ENCODE results near the gene FAM169A. TPM values are rescaled to one million over a fixed set of nuclear protein-coding genes. Genes with fewer than 3 reads are reported as not detected.

The FAM169A gene
- total and polyA plus RNA-seq, 7 experiments from 2014 or later: 2.3 to 22.4 (median 14.2) TPM

DNA sequence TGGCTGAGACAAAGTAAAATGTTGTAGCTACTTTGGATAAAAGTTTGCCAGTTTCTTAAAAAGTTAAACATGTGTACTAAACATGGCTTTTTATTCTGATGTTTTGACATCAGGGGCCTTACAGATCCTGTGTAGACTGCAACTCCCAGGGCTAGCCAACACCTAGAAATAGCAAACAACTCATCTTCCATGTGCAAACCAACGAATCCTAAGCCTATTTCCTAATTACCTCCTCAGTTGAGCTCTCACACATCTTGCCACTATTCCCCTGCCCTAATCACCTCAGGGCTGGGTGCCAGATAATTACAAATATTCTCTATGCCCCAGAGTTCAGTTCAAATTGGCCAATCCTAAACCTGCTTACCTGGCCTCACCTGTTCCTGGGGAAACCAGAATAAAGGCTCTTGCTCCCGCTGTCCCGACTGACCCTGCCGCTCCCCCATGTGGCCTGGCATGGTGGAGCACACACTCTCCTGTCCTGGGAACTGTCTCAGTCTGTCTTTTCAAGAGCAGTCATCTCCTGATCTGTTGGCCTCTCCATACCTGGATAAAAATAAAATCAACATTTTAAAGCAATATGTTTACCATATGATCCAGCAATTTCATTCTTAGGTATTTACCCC is 37.1 kb upstream of the FAM169A start:
- no peak overlapping the region for H3K4me3 Mint-ChIP-seq
- H3K27me3 Mint-ChIP-seq: no peaks in the 10 kb centered on the region
- no peaks in the 10 kb centered on the region for H3K36me3 Mint-ChIP-seq
- Histone ChIP-seq H3K9me3 (ENCODE audit: control insufficient read depth in 2 of 3, low read length in 3 of 3) (no peaks in the 10 kb centered on the region), H3K27me3 (ENCODE audit: control insufficient read depth in 2 of 2, insufficient read depth in 2 of 2, low read length in 2 of 2) (no peaks in the 10 kb centered on the region), H3K4me1 (ENCODE audit: control insufficient read depth in 2 of 2, insufficient read depth in 2 of 2, low read length in 2 of 2) (no peaks in the 10 kb centered on the region), H3K36me3 (ENCODE audit: control insufficient read depth in 2 of 3, insufficient read depth in 3 of 3, low read length in 3 of 3) (no peaks in the 10 kb centered on the region), H3K4me3 (ENCODE audit: low read length) (no peak overlapping the region), H3K27ac (ENCODE audit: low read depth, low read length) (no peak overlapping the region)
- DNase-seq (peak in 6 of 9 donors; percentile 3 to 21 (median 10)), ATAC-seq (peak; percentile 75)
- H3K4me1 Mint-ChIP-seq: peaks cover 0 to 6% (median 0%) of the 10 kb centered on the region in 7 donors
- ChIA-PET CTCF (interaction anchor here (0.5 kb wide), 1 partner anchor 497 kb away, joined by 3 read pairs; no protein-coding TSS in a partner anchor), POLR2A (no interaction called here)
- H3K27ac Mint-ChIP-seq: no peak overlapping the region
- intact Hi-C loops (cut with micrococcal nuclease): loop anchor here in 1 of 2 donors (1.0 to 5.0 kb wide), 2 partner anchors 137 to 231 kb away; no protein-coding TSS in a partner anchor
- H3K9me3 Mint-ChIP-seq: peaks cover 0 to 4% (median 0%) of the 10 kb centered on the region in 11 donors

DNA sequence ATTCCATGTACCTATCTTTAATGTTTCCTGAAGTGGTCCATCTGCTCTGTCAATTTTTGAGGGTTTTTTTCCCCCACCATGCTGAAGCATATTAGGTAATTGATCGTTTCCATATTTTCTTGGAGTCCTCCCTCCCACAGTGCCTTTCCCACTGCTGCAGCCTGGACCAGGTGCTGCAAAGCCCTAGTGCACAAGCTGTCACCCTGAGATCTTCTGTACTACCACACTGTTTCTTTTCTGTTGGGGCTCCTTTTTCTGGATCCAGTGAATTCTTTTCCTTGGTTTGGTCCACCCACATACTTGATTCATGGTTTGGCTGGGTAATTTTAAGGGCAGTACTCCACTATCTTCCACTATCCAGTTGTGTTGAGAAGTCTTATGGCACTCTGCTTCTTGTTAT is 30.9 kb upstream of the FAM169A start:
- H3K27ac Mint-ChIP-seq: no peak overlapping the region
- ChIA-PET CTCF (no interaction called here), POLR2A (interaction anchor here (0.6 kb wide), 2 partner anchors 197 to 1571 kb away, joined by 3 to 4 read pairs; no protein-coding TSS in a partner anchor)
- Histone ChIP-seq H3K36me3 (ENCODE audit: control insufficient read depth in 2 of 3, insufficient read depth in 3 of 3, low read length in 3 of 3) (no peaks in the 10 kb centered on the region), H3K4me1 (ENCODE audit: control insufficient read depth in 2 of 2, insufficient read depth in 2 of 2, low read length in 2 of 2) (no peaks in the 10 kb centered on the region), H3K9me3 (ENCODE audit: control insufficient read depth in 2 of 3, low read length in 3 of 3) (no peaks in the 10 kb centered on the region), H3K27me3 (ENCODE audit: control insufficient read depth in 2 of 2, insufficient read depth in 2 of 2, low read length in 2 of 2) (no peaks in the 10 kb centered on the region), H3K4me3 (ENCODE audit: low read length) (no peak overlapping the region), H3K27ac (ENCODE audit: low read depth, low read length) (no peak overlapping the region)
- no peak overlapping the region for H3K4me3 Mint-ChIP-seq
- no peaks in the 10 kb centered on the region for H3K4me1 Mint-ChIP-seq
- H3K9me3 Mint-ChIP-seq: peaks cover 0 to 12% (median 5%) of the 10 kb centered on the region in 11 donors
- ATAC-seq (no peak), DNase-seq (no peak)
- peaks cover 0 to 14% (median 11%) of the 10 kb centered on the region in 5 donors for H3K27me3 Mint-ChIP-seq
- intact Hi-C loops (cut with micrococcal nuclease): no loop called here
- H3K36me3 Mint-ChIP-seq: peaks cover 0 to 4% (median 0%) of the 10 kb centered on the region in 5 donors

DNA sequence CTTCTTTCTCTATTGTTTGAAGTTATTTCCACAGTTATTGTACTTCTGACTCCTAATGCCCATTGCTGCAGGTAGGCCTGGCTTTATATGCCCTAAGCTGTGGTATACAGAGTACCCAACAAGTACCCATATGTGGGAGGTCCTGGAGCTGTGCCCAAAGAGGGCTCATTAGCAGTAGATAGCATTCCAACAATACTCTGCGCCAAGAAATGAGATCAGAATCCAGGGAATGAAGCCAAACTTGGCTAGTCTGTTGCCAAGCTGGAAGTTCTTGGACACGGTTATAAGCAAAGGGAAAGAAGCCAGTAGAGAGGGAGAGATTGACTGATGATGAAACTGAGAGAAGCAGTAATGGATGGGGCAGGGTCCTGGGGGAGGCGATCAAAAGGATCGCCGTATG is 29.7 kb upstream of the FAM169A start:
- H3K9me3 ChIP-seq (ENCODE audit: control insufficient read depth in 2 of 3, low read length in 3 of 3): no peaks in the 10 kb centered on the region
- Mint-ChIP-seq H3K4me3 (no peak overlapping the region), H3K4me1 (no peaks in the 10 kb centered on the region), H3K9me3 (peaks cover 0 to 12% (median 5%) of the 10 kb centered on the region in 11 donors), H3K27me3 (peaks cover 0 to 14% (median 11%) of the 10 kb centered on the region in 5 donors), H3K36me3 (peaks cover 0 to 4% (median 0%) of the 10 kb centered on the region in 5 donors), H3K27ac (no peak overlapping the region)
- H3K27ac ChIP-seq (ENCODE audit: low read depth, low read length): no peak overlapping the region
- no peaks in the 10 kb centered on the region for H3K36me3 ChIP-seq (ENCODE audit: control insufficient read depth in 2 of 3, insufficient read depth in 3 of 3, low read length in 3 of 3)
- no peaks in the 10 kb centered on the region for H3K27me3 ChIP-seq (ENCODE audit: control insufficient read depth in 2 of 2, insufficient read depth in 2 of 2, low read length in 2 of 2)
- intact Hi-C loops (cut with micrococcal nuclease): no loop called here
- ATAC-seq: no peak
- ChIA-PET CTCF (no interaction called here), POLR2A (no interaction called here)
- H3K4me1 ChIP-seq (ENCODE audit: control insufficient read depth in 2 of 2, insufficient read depth in 2 of 2, low read length in 2 of 2): no peaks in the 10 kb centered on the region
- H3K4me3 ChIP-seq (ENCODE audit: low read length): no peak overlapping the region
- DNase-seq: no peak

DNA sequence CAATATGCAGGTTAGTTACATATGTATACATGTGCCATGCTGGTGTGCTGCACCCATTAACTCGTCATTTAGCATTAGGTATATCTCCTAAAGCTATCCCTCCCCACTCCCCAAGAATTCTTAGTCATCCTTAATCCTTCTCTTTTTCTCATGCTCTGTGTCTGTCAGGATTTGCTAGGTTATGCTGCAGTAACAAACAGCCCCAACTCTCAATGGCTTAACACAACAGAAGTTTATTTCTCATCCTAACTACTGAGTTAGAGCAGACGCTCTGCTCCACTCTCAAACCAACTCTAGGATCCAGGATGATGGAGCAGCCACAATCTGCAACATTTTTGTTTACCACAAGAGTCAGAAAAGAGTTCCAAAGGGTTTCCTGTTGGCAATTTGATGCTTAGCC is 28.2 kb upstream of the FAM169A start:
- Mint-ChIP-seq H3K4me1 (peaks cover 0 to 6% (median 0%) of the 10 kb centered on the region in 7 donors), H3K27ac (no peak overlapping the region), H3K9me3 (peaks cover 0 to 12% (median 5%) of the 10 kb centered on the region in 11 donors), H3K4me3 (no peak overlapping the region), H3K27me3 (peaks cover 5 to 16% (median 11%) of the 10 kb centered on the region in 5 donors), H3K36me3 (peaks cover 0 to 4% (median 0%) of the 10 kb centered on the region in 5 donors)
- no peak overlapping the region for H3K4me3 ChIP-seq (ENCODE audit: low read length)
- H3K27me3 ChIP-seq (ENCODE audit: control insufficient read depth in 2 of 2, insufficient read depth in 2 of 2, low read length in 2 of 2): no peaks in the 10 kb centered on the region
- H3K27ac ChIP-seq (ENCODE audit: low read depth, low read length): no peak overlapping the region
- DNase-seq: no peak
- no peak for ATAC-seq
- H3K36me3 ChIP-seq (ENCODE audit: control insufficient read depth in 2 of 3, insufficient read depth in 3 of 3, low read length in 3 of 3): no peaks in the 10 kb centered on the region
- no peaks in the 10 kb centered on the region for H3K9me3 ChIP-seq (ENCODE audit: control insufficient read depth in 2 of 3, low read length in 3 of 3)
- POLR2A ChIA-PET: interaction anchor here (0.6 kb wide), 1 partner anchor 101 kb away, joined by 4 read pairs; no protein-coding TSS in a partner anchor
- H3K4me1 ChIP-seq (ENCODE audit: control insufficient read depth in 2 of 2, insufficient read depth in 2 of 2, low read length in 2 of 2): no peaks in the 10 kb centered on the region
- intact Hi-C loops (cut with micrococcal nuclease): no loop called here
- CTCF ChIA-PET: no interaction called here

DNA sequence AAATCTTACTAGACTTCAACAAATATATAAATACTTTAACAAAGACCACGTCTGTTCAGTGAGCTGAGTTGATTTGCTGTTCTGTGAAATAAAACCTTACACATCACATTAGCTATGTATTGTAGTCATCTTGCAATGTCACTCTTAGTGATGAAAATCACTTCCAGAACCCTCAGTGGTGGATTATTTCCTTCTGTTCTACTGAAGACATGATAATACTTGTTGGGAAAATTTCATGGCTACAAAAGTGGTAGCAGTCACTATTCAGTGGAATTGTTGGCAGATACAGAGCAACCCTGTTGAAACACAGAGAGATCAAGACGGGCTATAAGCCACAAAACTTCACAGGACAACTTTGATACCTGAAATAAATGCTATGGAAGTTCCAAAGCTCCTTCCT is 26.7 kb upstream of the FAM169A start:
- Mint-ChIP-seq H3K36me3 (peaks cover 0 to 4% (median 0%) of the 10 kb centered on the region in 5 donors), H3K4me1 (peaks cover 0 to 9% (median 0%) of the 10 kb centered on the region in 7 donors), H3K27me3 (peaks cover 9 to 16% (median 12%) of the 10 kb centered on the region in 5 donors), H3K4me3 (no peak overlapping the region), H3K9me3 (peaks cover 0 to 12% (median 5%) of the 10 kb centered on the region in 11 donors), H3K27ac (no peak overlapping the region)
- DNase-seq: no peak
- H3K36me3 ChIP-seq (ENCODE audit: control insufficient read depth in 2 of 3, insufficient read depth in 3 of 3, low read length in 3 of 3): no peaks in the 10 kb centered on the region
- H3K4me1 ChIP-seq (ENCODE audit: control insufficient read depth in 2 of 2, insufficient read depth in 2 of 2, low read length in 2 of 2): no peaks in the 10 kb centered on the region
- no peak overlapping the region for H3K4me3 ChIP-seq (ENCODE audit: low read length)
- ChIA-PET CTCF (no interaction called here), POLR2A (no interaction called here)
- no peaks in the 10 kb centered on the region for H3K9me3 ChIP-seq (ENCODE audit: control insufficient read depth in 2 of 3, low read length in 3 of 3)
- H3K27me3 ChIP-seq (ENCODE audit: control insufficient read depth in 2 of 2, insufficient read depth in 2 of 2, low read length in 2 of 2): no peaks in the 10 kb centered on the region
- no peak for ATAC-seq
- no peak overlapping the region for H3K27ac ChIP-seq (ENCODE audit: low read depth, low read length)
- intact Hi-C loops (cut with micrococcal nuclease): no loop called here

DNA sequence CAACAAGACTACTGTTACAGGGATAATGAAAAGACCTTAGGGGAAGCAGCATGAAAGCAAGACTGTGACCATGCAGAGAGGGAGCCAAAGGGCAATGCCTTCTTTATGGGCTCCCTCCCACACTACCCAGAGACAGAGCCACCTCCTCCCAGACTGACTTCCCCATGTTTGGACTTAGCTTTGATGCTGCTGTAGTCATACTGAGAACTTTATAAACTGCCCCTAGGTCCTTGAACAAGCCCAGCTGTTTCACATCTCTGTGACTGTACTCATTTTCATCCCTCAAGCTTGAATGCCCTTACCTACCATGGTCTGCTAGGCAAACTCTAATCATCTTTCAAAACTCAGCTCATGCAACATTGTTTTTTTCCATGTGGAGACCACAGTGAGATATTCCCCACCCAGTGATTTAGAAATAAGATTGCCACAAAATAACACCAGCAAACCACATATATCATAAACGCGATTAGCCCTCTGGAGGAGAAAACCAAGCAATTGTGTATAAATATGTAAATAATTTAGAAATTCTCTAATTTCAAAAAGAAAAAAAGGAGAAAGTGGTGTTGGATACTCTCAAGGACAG is 23.4 kb upstream of the FAM169A start:
- Histone ChIP-seq H3K4me1 (ENCODE audit: control insufficient read depth in 2 of 2, insufficient read depth in 2 of 2, low read length in 2 of 2) (no peaks in the 10 kb centered on the region), H3K36me3 (ENCODE audit: control insufficient read depth in 2 of 3, insufficient read depth in 3 of 3, low read length in 3 of 3) (no peaks in the 10 kb centered on the region), H3K4me3 (ENCODE audit: low read length) (no peak overlapping the region), H3K27me3 (ENCODE audit: control insufficient read depth in 2 of 2, insufficient read depth in 2 of 2, low read length in 2 of 2) (no peaks in the 10 kb centered on the region), H3K9me3 (ENCODE audit: control insufficient read depth in 2 of 3, low read length in 3 of 3) (no peaks in the 10 kb centered on the region), H3K27ac (ENCODE audit: low read depth, low read length) (no peak overlapping the region)
- Mint-ChIP-seq H3K27ac (no peak overlapping the region), H3K27me3 (peaks cover 3 to 16% (median 6%) of the 10 kb centered on the region in 5 donors), H3K4me1 (peaks cover 0 to 9% (median 0%) of the 10 kb centered on the region in 7 donors), H3K4me3 (peak overlapping the region in 1 of 10 donors; percentile 46), H3K36me3 (peaks cover 0 to 3% (median 0%) of the 10 kb centered on the region in 5 donors), H3K9me3 (peaks cover 0 to 4% (median 4%) of the 10 kb centered on the region in 11 donors)
- DNase-seq (no peak), ATAC-seq (no peak)
- ChIA-PET POLR2A (no interaction called here), CTCF (no interaction called here)
- intact Hi-C loops (cut with micrococcal nuclease): no loop called here

All from naive thymus-derived CD4-positive, alpha-beta T cell (primary cell).